ENCODE measurements around the gene KCNAB1.

GRCh38 chr3:156098437-156099035, 21.8 kb upstream of the KCNAB1 start:
- TF ChIP-seq CTCF (conservative IDR thresholded peaks at IDR 0.05; ENCODE audit: low read length): no peak
- TF ChIP-seq EZH2phosphoT487 (IDR thresholded peaks at IDR 0.05; ENCODE audit: borderline replicate concordance, low read depth, low read length): no peak

All from OCI-LY7 (cell line).